Natural killer cell treated with Interleukin-12 subunit alpha and Interleukin-12 subunit beta and Interleukin-15 and Interleukin-18, amount 100 ng/mL, for 72 hours (primary cell): ENCODE results near the gene SLC39A13. TPM values are rescaled to one million over a fixed set of nuclear protein-coding genes. Genes with fewer than 3 reads are reported as not detected.

ENCODE experiments used
- ATAC-seq, 2 donors: fragments of 150-1000 bp; cut with Tn5 transposase in 1 of 2; sonication (Bioruptor Pico), chemical (Tn5 transposase) in 1 of 2; 2 replicates each; pipeline ENCODE4 v1.10.0; 2021
- DNase-seq: peaks from one replicate; pipeline ENCODE4 v3.0.0; 2022; ENCODE audit warnings: low spot score
- H3K27ac Mint-ChIP-seq, 2 donors: 1 replicate in 1 of 2; 2 replicates in 1 of 2; pipeline ENCODE4 v1.8.0; 2022; ENCODE audit warnings: mixed read lengths in 2 of 2, mild to moderate bottlenecking in 1 of 2, moderate library complexity in 1 of 2
- H3K27me3 Mint-ChIP-seq, 2 donors: 1 replicate in 1 of 2; 2 replicates in 1 of 2; pipeline ENCODE4 v1.8.0; 2022; ENCODE audit warnings: mixed read lengths in 2 of 2
- H3K36me3 Mint-ChIP-seq: one replicate; pipeline ENCODE4 v1.8.0; 2022; ENCODE audit warnings: mixed read lengths
- H3K4me1 Mint-ChIP-seq, 2 donors: 1 replicate in 1 of 2; 2 replicates in 1 of 2; pipeline ENCODE4 v1.8.0; 2022; ENCODE audit warnings: low read depth in 2 of 2, mixed read lengths in 2 of 2, mild to moderate bottlenecking in 1 of 2
- H3K4me3 Mint-ChIP-seq: one replicate; pipeline ENCODE4 v1.8.0; 2022; ENCODE audit warnings: mixed read lengths
- H3K9me3 Mint-ChIP-seq: 2 replicates; pipeline ENCODE4 v1.8.0; 2022; ENCODE audit warnings: mixed read lengths
- total RNA-seq, 2 donors: library from RNA; stranded (reverse); gene quantifications; one replicate each; pipeline ENCODE4 v1.2.3, GENCODE V29; 2022

SLC39A13 gene
- total RNA-seq, 2 donors from 2014 or later: 20.9 to 31.3 TPM

DNA sequence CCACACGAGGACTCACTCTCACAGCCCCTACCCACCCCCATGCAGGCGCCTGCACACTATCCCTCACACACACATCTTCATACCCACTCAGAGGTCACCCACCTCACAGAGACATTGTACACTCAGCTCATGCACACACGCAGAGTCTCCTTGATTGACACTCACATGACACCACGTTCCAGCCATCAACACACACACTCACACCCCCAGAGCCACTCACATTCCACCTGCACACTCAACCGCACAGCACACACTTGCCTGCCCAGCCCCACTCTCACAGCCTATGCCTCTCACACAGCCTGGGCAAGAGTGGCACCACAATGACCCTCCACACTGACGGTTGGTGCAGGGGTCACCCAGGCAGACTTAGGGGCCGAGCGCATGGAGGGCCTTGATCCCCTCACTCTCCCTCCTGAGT lies 32.3 kb upstream of the SLC39A13 start:
- H3K27me3 Mint-ChIP-seq: no peaks in the 10 kb centered on the region
- ATAC-seq (no peak), DNase-seq (no peak)
- no peaks in the 10 kb centered on the region for H3K36me3 Mint-ChIP-seq
- H3K9me3 Mint-ChIP-seq: no peaks in the 10 kb centered on the region
- H3K4me3 Mint-ChIP-seq: peak overlapping the region; percentile 48
- H3K4me1 Mint-ChIP-seq: peaks cover 10 to 15% of the 10 kb centered on the region in 2 donors
- peak overlapping the region in 1 of 2 donors; percentile 29 for H3K27ac Mint-ChIP-seq

DNA sequence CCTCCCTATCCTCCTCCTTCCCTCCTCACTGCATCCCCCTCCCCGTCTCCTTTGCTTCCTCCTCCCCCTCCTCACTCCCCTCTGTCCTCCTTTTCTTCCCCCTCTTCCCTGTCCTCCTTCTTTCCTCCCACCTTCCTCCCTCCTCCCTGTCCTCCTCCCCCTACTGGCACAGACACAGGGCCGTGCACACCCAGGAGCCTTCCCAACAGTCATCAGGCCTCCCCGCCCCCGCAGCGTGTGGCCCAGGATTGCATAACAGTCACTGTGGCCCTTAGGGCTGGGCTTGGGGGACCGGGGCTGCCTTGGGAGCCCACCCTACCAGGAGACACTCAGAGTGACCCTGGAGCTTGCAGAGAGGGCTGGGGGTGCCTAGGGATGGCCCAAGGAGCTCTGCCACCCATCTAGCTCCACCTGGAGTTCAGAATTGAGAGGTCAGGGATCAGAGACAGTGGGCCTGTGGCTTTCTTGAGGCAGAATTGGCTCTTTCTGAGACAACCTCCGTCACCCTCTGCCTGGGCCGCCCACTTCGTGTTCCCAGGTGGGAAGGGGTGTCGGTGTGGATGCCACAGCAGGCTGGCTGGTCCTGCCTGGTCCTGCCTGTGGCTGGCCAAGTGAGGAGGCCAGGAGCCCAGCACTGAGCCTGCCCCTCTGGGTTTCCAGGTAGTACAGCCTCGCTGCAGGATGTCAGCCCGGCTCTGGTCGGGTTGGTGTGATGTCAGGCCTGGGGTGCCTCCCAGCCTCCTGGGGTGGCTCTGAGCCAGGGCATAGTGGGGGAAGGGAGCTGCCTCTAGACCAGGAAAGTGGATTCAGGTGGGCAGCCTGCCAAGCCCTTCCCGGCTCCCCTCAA lies 31.6 kb upstream of the SLC39A13 start:
- Mint-ChIP-seq H3K27ac (peak overlapping the region in 1 of 2 donors; percentile 29), H3K4me1 (peaks cover 10 to 15% of the 10 kb centered on the region in 2 donors), H3K36me3 (no peaks in the 10 kb centered on the region), H3K27me3 (no peaks in the 10 kb centered on the region), H3K4me3 (peak overlapping the region; percentile 48), H3K9me3 (no peaks in the 10 kb centered on the region)
- peak in 1 of 2 donors; percentile 20 for ATAC-seq
- no peak for DNase-seq

DNA sequence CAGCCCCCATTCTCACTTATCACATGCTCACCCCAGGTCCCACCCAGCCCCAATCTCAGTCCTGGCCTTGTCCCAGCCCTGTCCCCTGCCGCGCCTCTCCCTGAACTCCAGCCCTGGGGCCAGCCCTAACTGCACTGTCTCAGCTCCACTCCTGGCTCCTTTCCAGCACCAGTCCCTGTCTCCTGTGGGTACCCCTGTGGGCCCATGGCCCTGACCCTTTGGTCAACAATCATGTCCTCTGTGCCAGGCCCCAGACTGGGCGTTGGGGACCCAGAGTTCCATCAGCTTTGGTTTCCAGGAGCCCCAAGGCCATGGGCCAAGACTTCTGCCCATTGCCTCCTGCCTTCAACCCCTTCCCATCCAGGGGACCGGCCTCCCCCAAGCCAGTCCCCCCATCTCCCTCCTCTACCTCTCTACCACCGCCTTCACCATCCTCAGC lies 30.8 kb upstream of the SLC39A13 start:
- Mint-ChIP-seq H3K36me3 (no peaks in the 10 kb centered on the region), H3K27ac (peak overlapping the region; percentile 34 to 45), H3K4me1 (peaks cover 10 to 15% of the 10 kb centered on the region in 2 donors), H3K9me3 (no peaks in the 10 kb centered on the region), H3K4me3 (peak overlapping the region; percentile 45), H3K27me3 (no peaks in the 10 kb centered on the region)
- no peak for ATAC-seq
- no peak for DNase-seq

DNA sequence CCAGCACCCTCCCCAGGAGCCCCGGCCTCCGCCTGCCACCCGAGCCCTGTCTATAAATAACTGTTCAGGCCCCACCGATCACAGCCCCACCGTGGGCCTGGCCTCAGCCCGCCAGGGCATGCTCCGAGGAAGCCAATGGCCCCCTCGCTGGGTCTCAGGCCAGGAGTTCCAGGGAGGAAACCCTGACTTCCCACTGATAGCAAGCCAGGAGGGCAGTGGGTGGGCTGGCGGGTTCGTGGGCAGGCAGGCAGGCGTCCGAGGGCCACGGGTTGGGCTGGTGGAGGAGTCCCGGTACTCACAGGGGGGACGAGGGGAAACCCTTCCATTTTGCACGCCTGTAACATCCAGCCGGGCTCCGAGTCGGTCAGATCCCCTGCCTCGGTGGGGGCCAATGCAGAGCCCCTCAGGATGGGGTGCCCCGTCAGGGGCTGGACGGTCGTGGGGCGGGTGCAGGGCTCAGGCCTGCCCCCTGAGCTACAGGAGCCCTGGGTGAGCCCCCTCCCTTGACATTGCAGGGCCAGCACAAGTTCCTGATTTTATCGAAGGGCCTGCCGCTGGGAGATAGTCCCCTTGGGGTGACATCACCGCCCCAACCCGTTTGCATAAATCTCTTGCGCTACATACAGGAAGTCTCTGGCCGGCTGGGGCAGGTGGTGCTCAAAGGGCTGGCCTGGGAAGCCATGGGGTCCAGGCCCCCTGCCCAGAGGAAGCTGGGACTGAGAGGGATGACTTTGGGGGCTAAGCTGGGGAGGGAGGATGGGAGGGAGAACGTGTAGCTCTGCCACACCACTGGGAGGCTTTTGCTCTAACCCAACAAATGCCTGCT lies 30.2 kb upstream of the SLC39A13 start, which contains the start of gene SPI1:
TSS of gene SPI1 (minus strand) at position 538 of the 826 bp plus-strand sequence. CDS start at position 344, 194 bp downstream.
- ATAC-seq (peak; percentile 50 to 54), DNase-seq (no peak)
- no peaks in the 10 kb centered on the region for H3K36me3 Mint-ChIP-seq
- no peaks in the 10 kb centered on the region for H3K9me3 Mint-ChIP-seq
- H3K27ac Mint-ChIP-seq: peak within 1 kb of the TSS; percentile 34 to 45
- no peaks in the 10 kb centered on the region for H3K27me3 Mint-ChIP-seq
- peaks cover 10 to 15% of the 10 kb centered on the region in 2 donors for H3K4me1 Mint-ChIP-seq
- peak within 1 kb of the TSS; percentile 45 for H3K4me3 Mint-ChIP-seq

DNA sequence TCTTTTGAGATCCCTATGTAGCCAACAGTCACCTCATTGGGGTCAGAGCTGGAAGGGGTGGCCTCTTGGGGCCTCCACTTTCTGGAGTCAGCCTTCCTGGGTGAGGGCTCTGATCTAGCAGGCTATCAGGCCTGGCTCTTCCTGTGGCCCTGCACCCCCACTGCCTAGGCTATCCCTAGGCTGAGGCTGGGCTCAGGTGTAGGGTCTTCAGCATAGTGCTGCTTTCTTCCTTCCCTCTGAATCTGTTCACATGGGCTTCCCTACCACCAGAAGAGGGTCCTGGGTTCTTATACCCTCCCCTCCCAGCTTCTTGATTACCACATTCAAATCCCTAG lies 29.6 kb upstream of the SLC39A13 start:
- no peak overlapping the region for H3K4me3 Mint-ChIP-seq
- peaks cover 10 to 15% of the 10 kb centered on the region in 2 donors for H3K4me1 Mint-ChIP-seq
- no peak for ATAC-seq
- H3K9me3 Mint-ChIP-seq: no peaks in the 10 kb centered on the region
- DNase-seq: no peak
- no peaks in the 10 kb centered on the region for H3K36me3 Mint-ChIP-seq
- no peak overlapping the region for H3K27ac Mint-ChIP-seq
- no peaks in the 10 kb centered on the region for H3K27me3 Mint-ChIP-seq

DNA sequence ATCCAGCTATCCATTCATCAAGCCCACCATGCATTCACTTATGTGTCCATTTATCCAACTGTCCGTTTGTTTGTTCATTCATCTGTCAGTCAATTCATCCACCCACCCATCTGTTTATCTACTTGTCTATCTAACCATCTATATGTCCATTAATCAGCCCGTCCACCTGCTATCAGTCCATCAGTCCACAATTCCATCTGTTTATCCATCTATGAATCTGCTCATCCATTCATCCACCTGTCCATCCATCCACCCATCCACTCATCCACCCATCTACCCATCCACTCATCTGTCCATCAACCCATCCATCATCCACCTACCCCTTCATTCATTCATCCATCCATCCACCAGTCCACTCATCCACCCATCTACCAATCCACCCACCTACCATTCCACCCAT lies 29.1 kb upstream of the SLC39A13 start:
- Mint-ChIP-seq H3K27me3 (no peaks in the 10 kb centered on the region), H3K27ac (no peak overlapping the region), H3K4me1 (peaks cover 9 to 10% of the 10 kb centered on the region in 2 donors), H3K9me3 (no peaks in the 10 kb centered on the region), H3K4me3 (no peak overlapping the region), H3K36me3 (no peaks in the 10 kb centered on the region)
- DNase-seq: no peak
- no peak for ATAC-seq

DNA sequence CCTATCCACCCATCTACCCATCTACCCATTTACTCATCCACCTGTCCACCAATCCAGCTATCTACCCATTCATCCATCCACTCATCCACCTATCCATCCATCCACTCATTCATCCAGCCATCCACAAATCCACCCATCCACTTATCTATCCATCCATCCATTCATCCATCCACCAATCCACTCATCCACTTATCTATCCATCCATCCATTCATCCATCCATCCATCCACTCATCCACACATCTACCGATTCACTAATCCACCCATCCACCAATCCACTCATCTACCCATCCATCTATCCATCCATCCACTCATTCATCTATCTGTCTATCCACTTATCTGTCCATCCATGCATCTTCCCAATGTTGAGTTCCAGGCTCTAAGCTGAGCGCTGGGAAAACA lies 28.3 kb upstream of the SLC39A13 start:
- no peak for DNase-seq
- no peaks in the 10 kb centered on the region for H3K27me3 Mint-ChIP-seq
- H3K36me3 Mint-ChIP-seq: no peaks in the 10 kb centered on the region
- no peak overlapping the region for H3K4me3 Mint-ChIP-seq
- no peak for ATAC-seq
- peaks cover 5 to 6% of the 10 kb centered on the region in 2 donors for H3K4me1 Mint-ChIP-seq
- H3K27ac Mint-ChIP-seq: no peak overlapping the region
- no peaks in the 10 kb centered on the region for H3K9me3 Mint-ChIP-seq

DNA sequence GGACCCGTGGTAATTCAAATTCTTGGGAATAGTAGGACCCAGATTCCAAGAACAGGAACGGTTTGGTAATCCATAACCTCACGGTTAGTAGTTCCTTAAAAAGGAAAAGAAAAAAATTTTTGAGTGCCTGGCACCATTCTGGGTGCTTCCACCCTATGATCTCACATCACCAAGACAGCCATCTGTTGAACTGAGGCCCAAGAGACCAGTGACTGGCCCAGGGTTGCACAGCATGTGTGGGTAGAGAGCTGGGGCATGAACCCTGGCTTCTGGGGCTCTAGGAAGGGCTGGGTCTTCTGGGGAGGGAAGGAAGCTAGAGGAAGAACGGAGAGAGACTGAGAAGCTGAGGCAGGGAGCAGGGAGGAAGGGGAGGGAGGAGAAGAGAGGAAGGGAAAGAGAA lies 25.3 kb upstream of the SLC39A13 start:
- Mint-ChIP-seq H3K27me3 (no peaks in the 10 kb centered on the region), H3K4me3 (no peak overlapping the region), H3K4me1 (peaks cover 4 to 8% of the 10 kb centered on the region in 2 donors), H3K9me3 (no peaks in the 10 kb centered on the region), H3K27ac (peak overlapping the region in 1 of 2 donors; percentile 60), H3K36me3 (no peaks in the 10 kb centered on the region)
- no peak for DNase-seq
- ATAC-seq: no peak

DNA sequence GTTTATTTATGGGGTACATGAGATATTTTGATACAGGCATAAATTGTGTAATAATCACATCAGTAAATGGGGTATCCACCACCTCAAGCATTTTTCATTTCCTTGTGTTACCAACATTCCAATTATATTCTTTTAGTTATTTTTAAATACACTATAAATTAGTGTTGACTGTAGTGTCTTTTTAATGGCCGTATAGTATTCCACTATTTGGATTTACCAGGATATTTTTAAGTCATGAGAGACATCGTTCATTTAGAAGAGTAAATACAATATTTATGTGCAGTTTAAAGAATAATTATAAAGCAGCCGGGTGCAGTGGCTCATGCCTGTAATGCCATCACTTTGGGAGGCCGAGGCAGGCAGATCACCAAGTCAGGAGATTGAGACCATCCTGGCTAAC lies 23.9 kb upstream of the SLC39A13 start:
- no peak overlapping the region for H3K4me3 Mint-ChIP-seq
- ATAC-seq (no peak), DNase-seq (no peak)
- no peaks in the 10 kb centered on the region for H3K9me3 Mint-ChIP-seq
- H3K4me1 Mint-ChIP-seq: peaks cover 14 to 19% of the 10 kb centered on the region in 2 donors
- H3K27ac Mint-ChIP-seq: no peak overlapping the region
- H3K36me3 Mint-ChIP-seq: no peaks in the 10 kb centered on the region
- H3K27me3 Mint-ChIP-seq: no peaks in the 10 kb centered on the region

DNA sequence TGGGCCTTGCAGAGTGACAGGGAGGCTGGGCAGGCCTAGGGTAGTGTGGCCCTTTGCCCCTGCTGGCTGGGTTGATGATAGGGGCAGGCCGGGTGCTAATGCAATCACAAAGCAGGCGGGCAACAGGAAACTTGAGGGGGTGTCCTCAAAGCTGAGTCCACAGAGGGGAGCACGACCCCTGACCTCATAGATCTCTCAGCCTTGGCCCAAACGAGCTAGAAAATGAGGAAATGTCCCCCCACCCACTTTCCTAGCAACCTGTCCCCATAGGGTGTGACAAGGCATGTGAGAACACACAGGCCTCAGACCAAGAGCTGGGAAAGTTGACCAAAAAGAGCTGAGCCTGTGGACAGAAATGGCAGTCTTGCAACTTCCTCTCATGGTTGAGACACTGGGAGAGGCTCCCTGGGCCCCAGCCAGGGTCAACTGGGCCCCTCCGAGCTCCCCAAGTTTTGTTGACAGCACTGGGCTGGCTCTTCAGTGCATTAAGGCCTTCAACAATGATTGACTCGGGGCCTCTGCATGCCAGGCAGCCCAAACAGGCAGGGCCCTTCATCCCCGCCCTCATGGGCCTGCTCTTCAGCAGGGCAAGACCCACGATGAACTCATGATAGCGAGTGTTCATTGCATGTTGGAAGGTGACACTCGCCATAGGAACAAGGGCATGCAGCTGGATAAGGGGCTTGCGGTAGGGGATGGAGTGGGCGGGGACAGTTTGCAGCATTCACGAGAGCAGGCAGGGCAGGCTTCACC lies 20.3 kb upstream of the SLC39A13 start:
- Mint-ChIP-seq H3K4me3 (no peak overlapping the region), H3K27me3 (no peaks in the 10 kb centered on the region), H3K4me1 (peaks cover 34 to 46% of the 10 kb centered on the region in 2 donors), H3K27ac (no peak overlapping the region), H3K36me3 (no peaks in the 10 kb centered on the region), H3K9me3 (no peaks in the 10 kb centered on the region)
- ATAC-seq (peak; percentile 32 to 43), DNase-seq (no peak)

DNA sequence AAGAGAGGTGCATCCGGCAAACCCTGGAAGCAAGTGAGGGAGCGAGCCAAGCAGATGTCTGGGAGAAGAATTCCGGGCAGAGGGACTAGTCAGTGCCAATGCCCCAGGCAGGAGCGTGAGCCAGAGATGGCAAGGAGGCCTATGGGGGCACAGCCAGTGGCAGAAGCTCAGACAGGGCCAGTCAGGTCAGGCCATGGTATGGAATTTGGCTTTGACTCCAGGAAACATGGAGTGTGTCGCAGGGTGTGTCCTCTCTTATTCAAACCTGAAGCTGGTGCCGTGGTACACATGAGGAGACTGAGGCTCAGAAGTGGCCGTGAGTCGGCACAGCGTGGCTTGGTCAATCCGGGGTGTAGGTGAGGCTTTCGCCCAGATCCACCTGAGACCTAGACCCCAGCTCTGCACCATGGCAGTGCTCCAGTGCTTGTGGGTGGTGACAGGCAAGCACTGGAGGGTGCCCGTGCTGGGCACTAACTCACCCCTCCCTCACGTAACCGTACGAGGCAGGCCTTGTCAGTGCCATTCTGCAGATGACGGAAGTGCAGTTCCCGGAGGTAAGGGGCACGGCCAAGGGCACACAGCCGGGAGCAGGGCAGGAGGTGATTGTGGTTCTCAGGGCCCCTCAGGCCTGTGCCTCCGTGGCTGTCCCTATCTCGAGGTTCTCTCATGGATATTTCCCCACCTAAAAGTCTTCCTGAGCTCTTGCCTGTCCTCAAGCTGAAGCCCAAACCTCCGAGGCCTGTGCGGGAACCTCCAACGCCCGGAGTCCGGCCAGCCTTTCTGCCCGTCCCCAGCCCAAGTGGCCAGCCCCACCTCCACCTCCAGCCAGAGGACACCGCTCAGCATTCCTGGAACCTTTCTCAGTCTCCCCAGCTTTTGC lies 19.5 kb upstream of the SLC39A13 start:
- H3K4me3 Mint-ChIP-seq: peak overlapping the region; percentile 56

DNA sequence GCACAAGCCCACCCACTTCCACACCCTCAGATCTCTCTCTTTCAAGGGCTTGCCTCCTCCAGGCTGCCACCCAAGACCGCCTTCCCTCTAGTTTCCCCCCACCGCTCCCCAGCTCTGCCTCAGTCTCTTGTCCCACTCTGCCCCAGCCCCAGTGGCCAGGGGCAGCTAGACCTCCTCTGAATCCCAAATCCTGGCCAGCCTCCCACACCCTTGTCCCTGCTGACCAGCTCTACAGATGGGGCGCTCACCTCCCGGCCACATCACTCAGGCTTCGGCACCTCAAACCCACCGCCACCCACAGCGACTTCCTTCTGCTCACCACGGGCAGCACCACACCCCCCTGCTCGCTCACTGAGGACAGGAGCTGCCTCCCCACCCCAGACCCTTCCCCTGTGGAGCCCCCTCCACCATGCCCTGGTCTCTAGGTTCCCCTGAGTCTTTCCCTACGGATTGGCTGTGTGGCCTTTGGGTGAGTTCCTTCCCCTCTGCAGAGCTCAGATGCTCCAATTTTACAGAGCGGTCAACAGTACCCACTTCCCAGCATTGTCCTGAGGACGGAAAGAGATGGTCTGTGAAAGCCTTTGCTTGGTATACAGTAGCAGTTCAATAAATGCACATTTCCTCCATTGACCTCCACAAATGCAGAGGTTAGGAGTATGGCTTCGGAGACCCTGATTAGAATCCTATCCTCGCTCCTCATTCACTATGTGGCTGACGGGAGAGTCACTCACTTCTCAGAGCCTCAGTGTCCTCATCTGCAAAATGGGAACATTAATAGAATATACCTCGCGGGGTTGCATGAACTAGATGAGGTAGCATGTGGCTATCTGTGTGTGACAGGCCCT lies 18.6 kb upstream of the SLC39A13 start:
- Mint-ChIP-seq H3K36me3 (no peaks in the 10 kb centered on the region), H3K4me1 (peaks cover 34 to 57% of the 10 kb centered on the region in 2 donors), H3K27ac (peak overlapping the region; percentile 54 to 85), H3K27me3 (no peaks in the 10 kb centered on the region), H3K9me3 (no peaks in the 10 kb centered on the region), H3K4me3 (peak overlapping the region; percentile 56)
- DNase-seq: no peak
- ATAC-seq: peak; percentile 51 to 56

More for the DNA sequence above, 19.5 kb upstream of the SLC39A13 start:
- DNase-seq (no peak), ATAC-seq (no peak)
- Mint-ChIP-seq H3K27me3 (no peaks in the 10 kb centered on the region), H3K27ac (peak overlapping the region; percentile 54 to 85), H3K4me1 (peaks cover 34 to 52% of the 10 kb centered on the region in 2 donors), H3K9me3 (no peaks in the 10 kb centered on the region), H3K36me3 (no peaks in the 10 kb centered on the region)
